Neuronal stem cell (in vitro differentiated cells): ENCODE data around the gene SLC6A13.

ENCODE experiments used
- DNase-seq: peaks from one replicate; pipeline ENCODE4 v3.0.0-alpha.2; 2013; ENCODE audit warnings: low spot score
- H2AFZ ChIP-seq: one replicate; pipeline ENCODE4 v1.6.1; 2013; ENCODE audit warnings: mild to moderate bottlenecking, low read length, inconsistent platforms
- H2AK5ac ChIP-seq: 2 replicates; pipeline ENCODE4 v1.6.1; 2013; ENCODE audit warnings: low read depth, mild to moderate bottlenecking, inconsistent platforms, low read length, moderate library complexity, mixed read lengths
- H2BK120ac ChIP-seq: 2 replicates; pipeline ENCODE4 v1.6.1; 2013; ENCODE audit warnings: low read depth, mild to moderate bottlenecking, inconsistent platforms, low read length, moderate library complexity, mixed read lengths
- H2BK12ac ChIP-seq: one replicate; pipeline ENCODE4 v1.6.1; 2013; ENCODE audit warnings: low read length, inconsistent platforms
- H2BK15ac ChIP-seq: 2 replicates; pipeline ENCODE4 v1.6.1; 2013; ENCODE audit warnings: mild to moderate bottlenecking, low read length, inconsistent platforms, mixed read lengths
- H2BK5ac ChIP-seq: one replicate; pipeline ENCODE4 v1.6.1; 2013; ENCODE audit warnings: inconsistent platforms, mild to moderate bottlenecking, low read length, moderate library complexity
- H3K14ac ChIP-seq: one replicate; pipeline ENCODE4 v1.6.1; 2013; ENCODE audit warnings: low read length, inconsistent platforms
- H3K18ac ChIP-seq: 2 replicates; pipeline ENCODE4 v1.6.1; 2013; ENCODE audit warnings: low read length, inconsistent platforms
- H3K23ac ChIP-seq: 2 replicates; pipeline ENCODE4 v1.6.1; 2013; ENCODE audit warnings: low read depth, mild to moderate bottlenecking, mixed read lengths, low read length, inconsistent platforms; ENCODE audit not compliant: poor library complexity
- H3K27ac ChIP-seq: replicated peaks from 3 replicates; pipeline ENCODE4 v1.5.1; 2013; ENCODE audit warnings: low read length, inconsistent platforms
- H3K27me3 ChIP-seq, 3 experiments: 2 replicates each; pipeline ENCODE4 v1.6.1; 2013; ENCODE audit warnings: low read length in 3 of 3, mild to moderate bottlenecking in 2 of 3, inconsistent platforms in 1 of 3, low read depth in 1 of 3, mixed read lengths in 1 of 3, moderate library complexity in 1 of 3; ENCODE audit not compliant: control insufficient read depth in 3 of 3, insufficient read depth in 3 of 3
- H3K36me3 ChIP-seq, 2 donors: replicated peaks in 1 of 2; 2 replicates each; pipeline ENCODE4 v1.6.1; 2013; ENCODE audit warnings: low read length in 2 of 2; ENCODE audit not compliant: control insufficient read depth in 2 of 2, insufficient read depth in 2 of 2
- H3K4ac ChIP-seq: 2 replicates; pipeline ENCODE4 v1.6.1; 2013; ENCODE audit warnings: inconsistent platforms, mild to moderate bottlenecking, low read length, moderate library complexity
- H3K4me1 ChIP-seq, 2 donors: 1 replicate in 1 of 2; 2 replicates in 1 of 2; pipeline ENCODE4 v1.6.1; 2013; ENCODE audit warnings: low read length in 2 of 2, low read depth in 1 of 2; ENCODE audit not compliant: control insufficient read depth in 2 of 2, insufficient read depth in 1 of 2
- H3K4me2 ChIP-seq: one replicate; pipeline ENCODE4 v1.6.1; 2013; ENCODE audit warnings: mild to moderate bottlenecking, low read length, inconsistent platforms; ENCODE audit not compliant: insufficient read depth, poor library complexity, severe bottlenecking
- H3K4me3 ChIP-seq, 2 donors: 2 replicates each; pipeline ENCODE4 v1.5.1; 2013; ENCODE audit warnings: low read length in 2 of 2, mild to moderate bottlenecking in 2 of 2, inconsistent platforms in 1 of 2, moderate library complexity in 1 of 2
- H3K79me1 ChIP-seq: one replicate; pipeline ENCODE4 v1.6.1; 2013; ENCODE audit warnings: low read depth, mild to moderate bottlenecking, inconsistent platforms, low read length, moderate library complexity
- H3K9ac ChIP-seq: one replicate; pipeline ENCODE4 v1.6.1; 2013; ENCODE audit warnings: mild to moderate bottlenecking, low read depth, low read length, inconsistent platforms; ENCODE audit not compliant: poor library complexity
- H3K9me3 ChIP-seq, 2 donors: replicated peaks in 1 of 2; 2 replicates each; pipeline versions ENCODE3 to v1.6.1; 2013; ENCODE audit warnings: low read length in 2 of 2, mild to moderate bottlenecking in 2 of 2, inconsistent platforms in 1 of 2, low read depth in 1 of 2, mixed read lengths in 1 of 2, moderate library complexity in 1 of 2; ENCODE audit not compliant: control insufficient read depth in 2 of 2, insufficient read depth in 1 of 2
- H4K8ac ChIP-seq: one replicate; pipeline ENCODE4 v1.6.1; 2013; ENCODE audit warnings: low read depth, mild to moderate bottlenecking, inconsistent platforms, low read length, moderate library complexity
- H4K91ac ChIP-seq: one replicate; pipeline ENCODE4 v1.6.1; 2013; ENCODE audit warnings: low read length, low read depth, mild to moderate bottlenecking, inconsistent platforms; ENCODE audit not compliant: poor library complexity
- WGBS, 2 donors: extraction: QIAGEN DNeasy Blood & Tissue Kit; methylation state at CpG; one replicate each; pipeline ENCODE4 v1.1.7; 2013; ENCODE audit warnings: missing lambda C conversion rate in 2 of 2, mixed read lengths in 1 of 2; ENCODE audit not compliant: insufficient read length in 2 of 2, insufficient replicate concordance in 1 of 2; ENCODE audit errors: extremely low coverage in 2 of 2; 5-methylcytosine and 5-hydroxymethylcytosine counted together

SLC6A13 gene

DNA sequence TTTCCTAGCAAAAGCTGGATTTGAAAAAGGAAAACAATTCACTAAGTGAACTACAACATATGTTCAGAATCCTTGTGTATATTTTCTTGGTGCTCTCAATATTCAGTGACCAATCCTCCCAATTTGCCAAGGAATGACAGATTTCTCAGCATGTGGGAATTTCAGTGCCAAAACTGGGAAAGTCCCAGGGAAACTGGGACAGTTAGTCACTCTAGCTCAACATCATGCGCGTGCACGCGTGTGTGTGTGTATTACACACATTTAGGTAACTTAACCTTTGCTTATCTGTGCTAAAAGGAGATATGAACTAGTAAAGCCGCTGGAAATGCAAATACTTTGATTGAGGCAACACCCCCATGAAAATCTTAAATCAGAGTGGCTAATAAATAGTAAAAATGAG, 26.1 kb upstream of the SLC6A13 start:
- DNase-seq = no peak
- Histone ChIP-seq H3K27ac (no peak overlapping the region), H2BK15ac (no peak overlapping the region), H3K4ac (no peak overlapping the region), H2AK5ac (no peak overlapping the region), H3K4me2 (no peak overlapping the region), H2BK120ac (no peak overlapping the region), H3K27me3 (no peaks in the 10 kb centered on the region), H3K9ac (no peak overlapping the region), H2BK5ac (no peak overlapping the region), H3K18ac (no peak overlapping the region), H4K8ac (no peak overlapping the region), H3K79me1 (no peaks in the 10 kb centered on the region), H3K4me1 (no peaks in the 10 kb centered on the region), H3K14ac (no peak overlapping the region), H3K36me3 (peaks cover 10 to 85% of the 10 kb centered on the region in 2 donors), H2AFZ (no peak overlapping the region), H3K4me3 (no peak overlapping the region), H3K9me3 (no peaks in the 10 kb centered on the region), H2BK12ac (no peak overlapping the region), H3K23ac (no peak overlapping the region), H4K91ac (no peak overlapping the region)
- no CpG with 5 or more reads among the region's 5 CpGs for WGBS, 2 donors

DNA sequence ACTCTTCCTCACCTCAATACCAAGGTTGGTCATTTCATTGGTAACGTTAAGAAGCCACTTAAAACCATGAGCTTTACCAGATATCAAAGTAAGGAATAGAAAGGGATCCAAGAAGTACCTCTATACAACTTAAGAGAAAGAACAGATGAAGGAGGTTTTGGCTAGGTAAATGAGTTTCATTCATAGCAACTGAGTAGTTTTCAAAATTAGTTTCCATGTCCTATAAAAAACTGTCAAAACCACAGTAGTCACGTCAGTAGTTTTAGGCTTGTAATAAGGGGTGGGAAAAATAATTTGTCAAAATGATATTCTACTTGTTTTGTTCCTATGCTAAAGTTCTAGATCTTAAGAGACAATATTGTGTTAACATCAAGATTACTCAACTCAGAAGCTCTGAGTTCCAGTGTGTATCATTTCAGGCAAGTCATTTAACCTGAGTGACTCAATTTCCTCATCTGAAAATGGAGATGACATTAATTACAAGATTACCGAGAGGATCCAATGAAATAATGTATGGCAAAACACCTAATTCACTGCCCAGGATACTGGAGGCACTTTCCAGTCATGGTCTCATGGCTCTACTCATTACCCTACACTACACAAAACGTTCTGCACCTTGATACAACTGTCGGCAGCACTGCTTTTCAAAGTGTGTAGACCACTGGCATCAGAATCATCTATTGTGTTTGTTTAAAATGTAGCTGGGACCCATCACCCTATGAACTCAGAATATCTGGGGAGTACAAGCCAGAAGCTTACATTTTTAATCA, 24.1 kb upstream of the SLC6A13 start:
- WGBS, 2 donors = no CpG with 5 or more reads among the region's 5 CpGs
- Histone ChIP-seq H2BK5ac (no peak overlapping the region), H3K14ac (no peak overlapping the region), H3K27me3 (no peaks in the 10 kb centered on the region), H3K18ac (no peak overlapping the region), H3K4me3 (no peak overlapping the region), H3K79me1 (no peaks in the 10 kb centered on the region), H3K27ac (no peak overlapping the region), H3K9ac (no peak overlapping the region), H3K9me3 (no peaks in the 10 kb centered on the region), H2BK12ac (no peak overlapping the region), H2BK15ac (no peak overlapping the region), H3K4me1 (no peaks in the 10 kb centered on the region), H3K36me3 (peaks cover 6 to 85% of the 10 kb centered on the region in 2 donors), H3K4me2 (no peak overlapping the region), H4K91ac (no peak overlapping the region), H3K23ac (no peak overlapping the region), H2AK5ac (no peak overlapping the region), H2BK120ac (no peak overlapping the region), H4K8ac (no peak overlapping the region), H3K4ac (no peak overlapping the region), H2AFZ (no peak overlapping the region)
- no peak for DNase-seq

DNA sequence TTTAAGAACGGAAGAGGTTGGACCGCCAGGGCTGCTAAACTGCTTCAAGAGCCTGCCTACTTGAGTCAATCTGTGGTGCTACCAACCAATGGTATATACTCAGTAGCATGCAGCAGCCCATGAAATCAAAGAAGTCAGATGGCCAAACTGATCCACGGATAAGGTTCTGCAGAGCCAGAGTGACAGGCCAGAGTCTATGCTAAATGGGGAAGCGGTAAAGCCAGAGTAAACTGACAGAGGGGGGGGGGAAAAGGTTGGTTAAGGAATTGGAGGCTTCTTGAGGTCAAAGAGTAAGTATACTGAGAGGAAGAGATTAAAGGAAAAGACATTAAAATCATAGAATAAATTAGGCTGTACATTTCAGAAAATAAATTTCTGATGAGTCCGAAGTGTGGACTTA, 15.4 kb upstream of the SLC6A13 start:
- no CpG with 5 or more reads among the region's 5 CpGs for WGBS, 2 donors
- peaks cover 0 to 33% of the 10 kb centered on the region in 2 donors for H3K36me3 ChIP-seq
- H3K9me3 ChIP-seq = peaks cover 0 to 3% of the 10 kb centered on the region in 2 donors

DNA sequence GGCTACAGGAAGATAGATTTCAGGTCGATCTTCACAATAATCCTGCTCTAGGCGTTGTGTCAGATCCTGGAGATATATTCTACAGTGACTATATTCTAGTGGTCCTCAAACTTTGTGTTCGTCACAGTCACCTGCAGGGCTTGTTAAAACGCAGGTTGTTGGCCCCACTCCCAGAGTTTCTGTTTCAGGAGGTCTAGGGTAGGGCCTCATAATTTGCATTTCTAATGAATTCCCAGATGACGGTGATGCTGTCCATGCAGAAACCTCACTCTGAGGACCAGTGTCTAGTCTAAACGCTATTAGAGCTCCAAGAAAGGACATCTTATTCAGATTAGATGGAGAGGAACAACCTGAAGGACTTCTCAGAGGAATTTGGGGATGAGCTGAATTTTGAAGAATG, 13.2 kb upstream of the SLC6A13 start:
- WGBS, 2 donors = no CpG with 5 or more reads among the region's 6 CpGs
- Histone ChIP-seq H2BK15ac (no peak overlapping the region), H3K18ac (no peak overlapping the region)

More for the DNA sequence above, 15.4 kb upstream of the SLC6A13 start:
- no peaks in the 10 kb centered on the region for H3K27me3 ChIP-seq
- no peaks in the 10 kb centered on the region for H3K79me1 ChIP-seq
- H2BK15ac ChIP-seq = no peak overlapping the region
- no peak overlapping the region for H2AK5ac ChIP-seq
- H3K27ac ChIP-seq = no peak overlapping the region
- no peak overlapping the region for H3K4me2 ChIP-seq
- no peak overlapping the region for H2BK12ac ChIP-seq
- no peak overlapping the region for H3K18ac ChIP-seq
- H4K8ac ChIP-seq = no peak overlapping the region
- H3K4me3 ChIP-seq = no peak overlapping the region
- no peak for DNase-seq
- no peak overlapping the region for H3K23ac ChIP-seq
- H3K9ac ChIP-seq = no peak overlapping the region
- H3K14ac ChIP-seq = no peak overlapping the region
- no peak overlapping the region for H2AFZ ChIP-seq
- no peak overlapping the region for H2BK120ac ChIP-seq
- H3K4me1 ChIP-seq = no peaks in the 10 kb centered on the region
- H4K91ac ChIP-seq = no peak overlapping the region
- no peak overlapping the region for H3K4ac ChIP-seq
- no peak overlapping the region for H2BK5ac ChIP-seq

More for the DNA sequence above, 13.2 kb upstream of the SLC6A13 start:
- H3K23ac ChIP-seq = no peak overlapping the region
- no peak overlapping the region for H2BK120ac ChIP-seq
- H3K4me2 ChIP-seq = no peak overlapping the region
- no peak overlapping the region for H4K8ac ChIP-seq
- no peak overlapping the region for H3K27ac ChIP-seq
- no peak overlapping the region for H2BK12ac ChIP-seq
- no peak overlapping the region for H3K4me3 ChIP-seq
- peaks cover 0 to 5% of the 10 kb centered on the region in 2 donors for H3K9me3 ChIP-seq
- no peak overlapping the region for H2AK5ac ChIP-seq
- H3K4ac ChIP-seq = no peak overlapping the region
- no peak overlapping the region for H3K9ac ChIP-seq
- H3K27me3 ChIP-seq = no peaks in the 10 kb centered on the region
- H2AFZ ChIP-seq = no peak overlapping the region
- peaks cover 0 to 12% of the 10 kb centered on the region in 2 donors for H3K36me3 ChIP-seq
- H2BK5ac ChIP-seq = no peak overlapping the region
- no peaks in the 10 kb centered on the region for H3K79me1 ChIP-seq
- H3K4me1 ChIP-seq = no peaks in the 10 kb centered on the region
- DNase-seq = no peak
- no peak overlapping the region for H3K14ac ChIP-seq
- H4K91ac ChIP-seq = no peak overlapping the region
